ENCODE results near the gene CFAP44. TPM values are rescaled to one million over a fixed set of nuclear protein-coding genes. Genes with fewer than 3 reads are reported as not detected.
"Not testable (repeated sequence)": the region's sequence is repeated elsewhere in the genome, so short reads cannot be mapped to it uniquely, and the experiment has no call there.

Gene CFAP44
- total RNA-seq = 1 to 10 TPM in 5 of 6 experiments, under 1 TPM in 1; 0.86 to 4.7 (median 2.6) TPM
- long read RNA-seq = 0 reads

DNA sequence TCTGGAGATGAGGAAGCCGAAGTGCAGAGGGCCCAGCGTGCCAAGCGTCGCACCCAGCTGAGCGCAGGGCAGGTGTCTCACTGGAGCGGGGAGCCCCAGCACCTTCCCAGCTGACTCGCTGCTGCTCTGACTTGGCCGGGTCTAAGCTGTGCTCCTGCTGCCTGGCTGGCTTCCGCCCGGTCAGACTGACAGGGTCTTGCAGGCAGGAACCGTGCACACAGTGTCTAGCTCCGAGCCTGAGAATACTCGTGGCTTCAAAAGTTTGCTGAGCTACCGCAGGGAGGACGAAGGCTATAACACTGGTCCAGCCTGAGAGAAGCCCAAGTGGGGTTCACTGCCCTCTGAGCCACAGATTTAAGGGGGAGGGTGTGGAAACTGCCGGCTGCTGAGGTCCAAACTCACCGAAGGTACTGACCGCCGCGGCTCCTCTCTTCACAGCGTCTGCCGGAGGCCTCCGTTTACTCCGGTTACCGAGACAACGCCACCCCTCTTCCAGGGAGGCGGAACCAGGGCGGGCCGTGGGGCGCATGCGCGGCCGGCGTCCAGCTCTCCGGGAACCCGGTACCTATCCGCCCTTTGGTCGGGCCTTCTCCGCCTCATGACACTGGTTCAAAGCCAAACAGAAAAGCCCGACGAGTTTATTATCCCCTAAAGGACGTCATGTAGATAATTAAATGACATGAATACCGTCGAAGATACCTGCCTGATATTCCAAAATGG lies at the start of gene CFAP44:
Gene CFAP44, minus strand, starts transcription at position 443 of the 720 bp plus-strand sequence. CDS start 7,829 bp downstream, outside the sequence.
- no peaks in the 10 kb centered on the region for H3K36me3 ChIP-seq
- H3K4me1 ChIP-seq = peaks cover 0 to 3% (median 0%) of the 10 kb centered on the region in 4 donors
- H3K27ac ChIP-seq = no peak within 1 kb of the TSS
- TF ChIP-seq, protein P1, sequence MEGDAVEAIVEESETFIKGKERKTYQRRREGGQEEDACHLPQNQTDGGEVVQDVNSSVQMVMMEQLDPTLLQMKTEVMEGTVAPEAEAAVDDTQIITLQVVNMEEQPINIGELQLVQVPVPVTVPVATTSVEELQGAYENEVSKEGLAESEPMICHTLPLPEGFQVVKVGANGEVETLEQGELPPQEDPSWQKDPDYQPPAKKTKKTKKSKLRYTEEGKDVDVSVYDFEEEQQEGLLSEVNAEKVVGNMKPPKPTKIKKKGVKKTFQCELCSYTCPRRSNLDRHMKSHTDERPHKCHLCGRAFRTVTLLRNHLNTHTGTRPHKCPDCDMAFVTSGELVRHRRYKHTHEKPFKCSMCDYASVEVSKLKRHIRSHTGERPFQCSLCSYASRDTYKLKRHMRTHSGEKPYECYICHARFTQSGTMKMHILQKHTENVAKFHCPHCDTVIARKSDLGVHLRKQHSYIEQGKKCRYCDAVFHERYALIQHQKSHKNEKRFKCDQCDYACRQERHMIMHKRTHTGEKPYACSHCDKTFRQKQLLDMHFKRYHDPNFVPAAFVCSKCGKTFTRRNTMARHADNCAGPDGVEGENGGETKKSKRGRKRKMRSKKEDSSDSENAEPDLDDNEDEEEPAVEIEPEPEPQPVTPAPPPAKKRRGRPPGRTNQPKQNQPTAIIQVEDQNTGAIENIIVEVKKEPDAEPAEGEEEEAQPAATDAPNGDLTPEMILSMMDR (IDR thresholded peaks at IDR 0.05) = no peak
- TF ChIP-seq POLR2A (IDR thresholded peaks at IDR 0.05) = no peak
- H3K4me3 ChIP-seq = peak within 1 kb of the TSS; percentile 7 to 41 (median 19)
- peak; percentile 74 to 91 (median 79) for DNase-seq
- 37% methylated on average over 25 of the region's 44 CpGs for WGBS (ENCODE audit: insufficient coverage, low coverage, low lambda C conversion rate, missing lambda C conversion rate)
- no peaks in the 10 kb centered on the region for H3K9me3 ChIP-seq
- H3K27me3 ChIP-seq = no peaks in the 10 kb centered on the region
- peak; percentile 94 to 99 (median 94) for ATAC-seq
- intact Hi-C loops (cut with DNase I) = no loop called here

GRCh38 chr3:113485161-113485609 lies 43.9 kb upstream of the CFAP44 start:
- H3K9me3 ChIP-seq = no peaks in the 10 kb centered on the region
- no peak overlapping the region for H3K27ac ChIP-seq
- no peak for ATAC-seq
- H3K36me3 ChIP-seq = no peaks in the 10 kb centered on the region
- WGBS (ENCODE audit: insufficient coverage, low coverage, low lambda C conversion rate, missing lambda C conversion rate) = 70% methylated on average over 5 of the region's 8 CpGs
- H3K27me3 ChIP-seq = no peaks in the 10 kb centered on the region
- H3K4me3 ChIP-seq = no peak overlapping the region
- H3K4me1 ChIP-seq = no peaks in the 10 kb centered on the region
- intact Hi-C loops (cut with DNase I) = no loop called here
- TF ChIP-seq, protein P1 (IDR thresholded peaks at IDR 0.05) = no peak
- TF ChIP-seq POLR2A (IDR thresholded peaks at IDR 0.05) = no peak
- no peak for DNase-seq

DNA sequence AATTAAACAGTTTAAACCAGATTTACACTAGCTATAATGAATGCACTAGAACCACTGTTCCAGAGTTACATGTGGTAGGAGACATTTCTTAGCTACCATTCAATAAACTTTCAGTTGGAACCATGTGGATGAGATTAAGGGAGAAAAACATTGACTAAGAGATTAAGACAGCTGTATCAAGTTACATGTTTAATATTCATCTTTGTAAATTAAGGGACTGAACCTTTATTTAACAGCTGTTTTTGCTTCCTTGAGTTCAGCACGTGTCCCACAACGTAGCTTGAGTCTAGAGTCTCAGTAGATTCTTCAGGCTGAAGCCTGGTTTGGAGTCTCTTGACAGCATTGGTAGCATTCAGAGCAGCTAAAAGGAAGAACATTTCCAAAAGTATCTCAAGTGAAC lies 27.2 kb upstream of the CFAP44 start:
- no peak overlapping the region for H3K27ac ChIP-seq
- H3K4me3 ChIP-seq = no peak overlapping the region
- H3K4me1 ChIP-seq = no peaks in the 10 kb centered on the region
- TF ChIP-seq, protein P1 (IDR thresholded peaks at IDR 0.05) = no peak
- no peak for TF ChIP-seq POLR2A (IDR thresholded peaks at IDR 0.05)
- ATAC-seq = no peak
- intact Hi-C loops (cut with DNase I) = no loop called here
- 76% methylated on average over 2 of the region's 2 CpGs for WGBS (ENCODE audit: insufficient coverage, low coverage, low lambda C conversion rate, missing lambda C conversion rate)
- no peaks in the 10 kb centered on the region for H3K27me3 ChIP-seq
- peaks cover 0 to 13% (median 3%) of the 10 kb centered on the region in 4 donors for H3K36me3 ChIP-seq
- H3K9me3 ChIP-seq = no peaks in the 10 kb centered on the region
- DNase-seq = no peak

- H3K27ac ChIP-seq = no peak overlapping the region
- ATAC-seq (no peak), DNase-seq (no peak)
- no peaks in the 10 kb centered on the region for H3K27me3 ChIP-seq
- no peaks in the 10 kb centered on the region for H3K4me1 ChIP-seq
- intact Hi-C loops (cut with DNase I) = no loop called here
- H3K36me3 ChIP-seq = peaks cover 0 to 8% (median 3%) of the 10 kb centered on the region in 4 donors
- no peak overlapping the region for H3K4me3 ChIP-seq
- H3K9me3 ChIP-seq = no peaks in the 10 kb centered on the region
- TF ChIP-seq, protein P1 (IDR thresholded peaks at IDR 0.05) = no peak
- no peak for TF ChIP-seq POLR2A (IDR thresholded peaks at IDR 0.05)
Measured at GRCh38 chr3:113461488-113461887, 20.2 kb upstream of the CFAP44 start.

DNA sequence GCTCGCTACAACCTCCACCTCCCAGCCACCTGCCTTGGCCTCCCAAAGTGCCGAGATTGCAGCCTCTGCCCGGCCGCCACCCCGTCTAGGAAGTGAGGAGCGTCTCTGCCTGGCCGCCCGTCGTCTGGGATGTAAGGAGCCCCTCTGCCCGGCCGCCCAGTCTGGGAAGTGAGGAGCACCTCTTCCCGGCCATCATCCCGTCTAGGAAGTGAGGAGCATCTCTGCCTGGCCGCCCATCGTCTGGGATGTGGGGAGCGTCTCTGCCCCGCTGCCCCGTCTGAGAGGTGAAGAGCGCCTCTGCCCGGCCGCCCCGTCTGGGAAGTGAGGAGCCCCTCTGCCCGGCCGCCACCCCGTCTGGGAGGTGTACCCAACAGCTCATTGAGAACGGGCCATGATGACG lies 17.3 kb upstream of the CFAP44 start:
- ATAC-seq; H3K4me3 ChIP-seq; H3K4me1 ChIP-seq; H3K36me3 ChIP-seq; H3K9me3 ChIP-seq; intact Hi-C loops (cut with DNase I); H3K27me3 ChIP-seq; H3K27ac ChIP-seq; DNase-seq: not testable (repeated sequence)
- 84% methylated on average over 9 of the region's 27 CpGs for WGBS (ENCODE audit: insufficient coverage, low coverage, low lambda C conversion rate, missing lambda C conversion rate)

All from right lobe of liver (tissue), 6 donors.